Right cardiac atrium (tissue), 5 donors: ENCODE data around the gene CDHR4. TPM values are rescaled to one million over a fixed set of nuclear protein-coding genes. Genes with fewer than 3 reads are reported as not detected.
A peak's percentile ranks its signal among the peaks of the same experiment; 100 is the strongest.
"Not testable (repeated sequence)": the region's sequence is repeated elsewhere in the genome, so short reads cannot be mapped to it uniquely, and the experiment has no call there.

ENCODE experiments used
- ATAC-seq, 2 donors: fragments of 200-7000 bp; cut with Tn5 transposase; one replicate each; pipeline versions ENCODE4 v1.8.0 to v1.9.1; 2020; ENCODE audit warnings: moderate library complexity in 2 of 2, mild to moderate bottlenecking in 1 of 2
- DNase-seq, 3 donors: peaks; one replicate each; pipeline ENCODE4 v3.0.0-alpha.2; 2020
- H3K27ac ChIP-seq: one replicate; pipeline ENCODE4 v1.5.1; 2013; ENCODE audit warnings: mild to moderate bottlenecking, low read length, control low read depth, moderate library complexity
- H3K27me3 ChIP-seq: one replicate; pipeline ENCODE4 v1.6.1; 2013; ENCODE audit not compliant: control insufficient read depth, insufficient read depth
- H3K4me1 ChIP-seq: one replicate; pipeline ENCODE4 v1.6.1; 2013; ENCODE audit warnings: low read length; ENCODE audit not compliant: control insufficient read depth, insufficient read depth
- H3K4me3 ChIP-seq: one replicate; pipeline ENCODE4 v1.5.1; 2013; ENCODE audit warnings: low read length, control low read depth
- H3K9me3 ChIP-seq: one replicate; pipeline ENCODE4 v1.6.1; 2013; ENCODE audit warnings: low read length; ENCODE audit not compliant: control insufficient read depth
- WGBS: extraction: QIAGEN DNeasy Blood & Tissue Kit; methylation state at CpG from one replicate; pipeline ENCODE4 v1.1.7; 2013; 5-methylcytosine and 5-hydroxymethylcytosine counted together
- intact Hi-C, 4 donors: fragments of 100-400 bp; cut with DNase I; formaldehyde crosslinking; loops; one replicate each; pipeline versions ENCODE4 v1.11.0 to v1.14.0; 2022 to 2023
- microRNA-seq, 2 donors: library from miRNA; unstranded; fragments of <30 nt; microRNA quantifications; one replicate each; pipeline ENCODE4 v1.2.0, GENCODE V29; 2020 to 2021
- polyA plus RNA-seq: library from polyadenylated mRNA; stranded (reverse); fragments of 200-250 nt; gene quantifications from one replicate; pipeline ENCODE4 v1.2.3, GENCODE V29; 2013
- total RNA-seq, 4 donors: library from RNA; stranded (reverse); fragmentation: NEBNext Ultra II Directional; extraction: Animal tissue kit (Norgen Biotek cat#: 25700); gene quantifications; one replicate each; pipeline ENCODE4 v1.2.1, GENCODE V29; 2021
- donor health status: healthy with polysubstance abuse.
- donor health status: DM: no; HTN: yes; CAD: no.
- donor health status: DM: no; HTN: no; CAD: no.
- donor health status: DM: no; HTN: yes; CAD: no; lungs with severe emphysema.
- donor health status: DM: yes; HTN: yes; CAD: no.

Gene CDHR4
- total and polyA plus RNA-seq, 5 donors, result 0.07 to 0.29 TPM; not detected in 3

- intact Hi-C loops, result no loop called here
- Histone ChIP-seq H3K27ac (no peak overlapping the region), H3K4me3 (no peak overlapping the region), H3K9me3 (no peaks in the 10 kb centered on the region), H3K27me3 (no peaks in the 10 kb centered on the region), H3K4me1 (no peaks in the 10 kb centered on the region)
- DNase-seq, result no peak
- 73% methylated on average over 1 of the region's 1 CpG for WGBS
- no peak for ATAC-seq
Observed at GRCh38 chr3:49756036-49756435, 43.6 kb downstream of the CDHR4 start.

GRCh38 chr3:49754536-49754935 lies 45.1 kb downstream of the CDHR4 start:
- 72% methylated on average over 1 of the region's 1 CpG for WGBS
- Histone ChIP-seq H3K9me3 (no peaks in the 10 kb centered on the region), H3K27me3 (no peaks in the 10 kb centered on the region), H3K4me1 (peaks cover 2% of the 10 kb centered on the region), H3K4me3 (no peak overlapping the region), H3K27ac (no peak overlapping the region)
- intact Hi-C loops, result no loop called here
- ATAC-seq (no peak), DNase-seq (no peak)

- H3K4me1 ChIP-seq, result peaks cover 2% of the 10 kb centered on the region
- H3K4me3 ChIP-seq, result no peak overlapping the region
- intact Hi-C loops, result no loop called here
- H3K27me3 ChIP-seq, result no peaks in the 10 kb centered on the region
- 95% methylated on average over 4 of the region's 4 CpGs for WGBS
- H3K27ac ChIP-seq, result no peak overlapping the region
- H3K9me3 ChIP-seq, result no peaks in the 10 kb centered on the region
- DNase-seq (no peak), ATAC-seq (no peak)
Observed at GRCh38 chr3:49751501-49751900, 48.2 kb downstream of the CDHR4 start.

GRCh38 chr3:49750056-49750455 lies 49.6 kb downstream of the CDHR4 start:
- H3K4me1 ChIP-seq, result peaks cover 2% of the 10 kb centered on the region
- no peak overlapping the region for H3K4me3 ChIP-seq
- intact Hi-C loops, result no loop called here
- WGBS, result 88% methylated on average over 4 of the region's 4 CpGs
- H3K27me3 ChIP-seq, result no peaks in the 10 kb centered on the region
- ATAC-seq (peak in 1 of 2 donors; percentile 34), DNase-seq (no peak)
- no peak overlapping the region for H3K27ac ChIP-seq
- H3K9me3 ChIP-seq, result no peaks in the 10 kb centered on the region

GRCh38 chr3:49748874-49749273 lies 50.8 kb downstream of the CDHR4 start:
- H3K4me3 ChIP-seq, intact Hi-C loops, H3K27ac ChIP-seq, DNase-seq, H3K9me3 ChIP-seq, H3K4me1 ChIP-seq, H3K27me3 ChIP-seq, ATAC-seq: not testable (repeated sequence)
- WGBS, result 91% methylated on average over 5 of the region's 5 CpGs

GRCh38 chr3:49747792-49748480 lies 51.7 kb downstream of the CDHR4 start:
- no peak for DNase-seq
- H3K27me3 ChIP-seq, result no peaks in the 10 kb centered on the region

GRCh38 chr3:49745986-49746385 lies 53.7 kb downstream of the CDHR4 start:
- H3K4me3 ChIP-seq, result no peak overlapping the region
- peaks cover 2% of the 10 kb centered on the region for H3K4me1 ChIP-seq
- H3K27me3 ChIP-seq, result no peaks in the 10 kb centered on the region
- no peak overlapping the region for H3K27ac ChIP-seq
- ATAC-seq (peak in 1 of 2 donors; percentile 26), DNase-seq (no peak)
- intact Hi-C loops, result no loop called here
- 88% methylated on average over 2 of the region's 2 CpGs for WGBS
- H3K9me3 ChIP-seq, result no peaks in the 10 kb centered on the region

More at GRCh38 chr3:49747792-49748480, 51.7 kb downstream of the CDHR4 start:
- no peak overlapping the region for H3K4me3 ChIP-seq
- no peak overlapping the region for H3K27ac ChIP-seq
- no peak for ATAC-seq
- WGBS, result 87% methylated on average over 13 of the region's 13 CpGs
- peaks cover 2% of the 10 kb centered on the region for H3K4me1 ChIP-seq
- intact Hi-C loops, result no loop called here
- H3K9me3 ChIP-seq, result no peaks in the 10 kb centered on the region

Small RNA genes within 50 kb of the gene (microRNA-seq; reads per million reads assigned to microRNA genes)
- gene MIR5193, result 0 reads per million in 2 donors

Other genes with a start within 250 kb of the CDHR4 start
- 1 to 10 TPM in 1 of 4 donors, under 1 TPM in 3; 0.25 to 1.4 (median 0.39) TPM for gene BSN, start 245.4 kb downstream of the CDHR4 start, total RNA-seq
- gene BSN, start 245.4 kb downstream of the CDHR4 start, polyA plus RNA-seq, result 0.38 TPM
- 100 to 1,000 TPM in 1 of 4 donors, 10 to 100 TPM in 3; 75.7 to 110 (median 93.6) TPM for gene APEH, start 125.5 kb downstream of the CDHR4 start, total RNA-seq
- gene APEH, start 125.5 kb downstream of the CDHR4 start, polyA plus RNA-seq, result 37.4 TPM
- 1 to 10 TPM; 3.5 to 7.5 (median 6.6) TPM for gene MST1, start 110.4 kb downstream of the CDHR4 start, total RNA-seq
- 6.2 TPM for gene MST1, start 110.4 kb downstream of the CDHR4 start, polyA plus RNA-seq
- 10 to 100 TPM; 36.6 to 44.6 (median 41.8) TPM for gene RNF123, start 110.3 kb downstream of the CDHR4 start, total RNA-seq
- 24.4 TPM for gene RNF123, start 110.3 kb downstream of the CDHR4 start, polyA plus RNA-seq
- gene AMIGO3, start 80.2 kb downstream of the CDHR4 start, total RNA-seq, result under 1 TPM in 1 of 4 donors, not detected in 3; 0.09 TPM
- 0.57 TPM for gene AMIGO3, start 80.2 kb downstream of the CDHR4 start, polyA plus RNA-seq
- 10 to 100 TPM; 12.6 to 34.7 (median 19.6) TPM for gene GMPPB, start 75.9 kb downstream of the CDHR4 start, total RNA-seq
- gene GMPPB, start 75.9 kb downstream of the CDHR4 start, polyA plus RNA-seq, result 13.2 TPM
- 10 to 100 TPM; 18.4 to 24.0 (median 21.7) TPM for gene IP6K1, start 13.3 kb downstream of the CDHR4 start, total RNA-seq
- gene IP6K1, start 13.3 kb downstream of the CDHR4 start, polyA plus RNA-seq, result 14.6 TPM
- gene INKA1, start 3.4 kb upstream of the CDHR4 start, total RNA-seq, result 1 to 10 TPM; 2.2 to 6.4 (median 4.6) TPM
- gene INKA1, start 3.4 kb upstream of the CDHR4 start, polyA plus RNA-seq, result 3.9 TPM
- 10 to 100 TPM; 25.5 to 40.5 (median 38.2) TPM for gene UBA7, start 14.1 kb upstream of the CDHR4 start, total RNA-seq
- gene UBA7, start 14.1 kb upstream of the CDHR4 start, polyA plus RNA-seq, result 25.1 TPM
- gene TRAIP, start 56.7 kb upstream of the CDHR4 start, total RNA-seq, result 1 to 10 TPM in 3 of 4 donors, under 1 TPM in 1; 0.68 to 1.5 (median 1.3) TPM
- 0.81 TPM for gene TRAIP, start 56.7 kb upstream of the CDHR4 start, polyA plus RNA-seq
- not detected for gene CAMKV, start 70.0 kb upstream of the CDHR4 start, total RNA-seq
- not detected for gene CAMKV, start 70.0 kb upstream of the CDHR4 start, polyA plus RNA-seq
- gene MST1R, start 104.0 kb upstream of the CDHR4 start, total RNA-seq, result 1 to 10 TPM in 3 of 4 donors, under 1 TPM in 1; 0.94 to 2.7 (median 2.1) TPM
- gene MST1R, start 104.0 kb upstream of the CDHR4 start, polyA plus RNA-seq, result 1.9 TPM
- gene MON1A, start 129.9 kb upstream of the CDHR4 start, total RNA-seq, result 1 to 10 TPM; 7.4 to 9.0 (median 8.0) TPM
- gene MON1A, start 129.9 kb upstream of the CDHR4 start, polyA plus RNA-seq, result 8.2 TPM
- 10 to 100 TPM; 43.2 to 52.6 (median 46.9) TPM for gene RBM6, start 140.3 kb upstream of the CDHR4 start, total RNA-seq
- 53.1 TPM for gene RBM6, start 140.3 kb upstream of the CDHR4 start, polyA plus RNA-seq